NOMO-1 treated with DMSO at 0.1 percent for 48 hours (cell line): ENCODE results near the gene RASSF8.

Experiments used
- DNase-seq: peaks from one replicate; lab custom pipeline; 2025; ENCODE audit not compliant: unreplicated experiment; lab: John Stamatoyannopoulos, UW

The RASSF8 gene

DNA sequence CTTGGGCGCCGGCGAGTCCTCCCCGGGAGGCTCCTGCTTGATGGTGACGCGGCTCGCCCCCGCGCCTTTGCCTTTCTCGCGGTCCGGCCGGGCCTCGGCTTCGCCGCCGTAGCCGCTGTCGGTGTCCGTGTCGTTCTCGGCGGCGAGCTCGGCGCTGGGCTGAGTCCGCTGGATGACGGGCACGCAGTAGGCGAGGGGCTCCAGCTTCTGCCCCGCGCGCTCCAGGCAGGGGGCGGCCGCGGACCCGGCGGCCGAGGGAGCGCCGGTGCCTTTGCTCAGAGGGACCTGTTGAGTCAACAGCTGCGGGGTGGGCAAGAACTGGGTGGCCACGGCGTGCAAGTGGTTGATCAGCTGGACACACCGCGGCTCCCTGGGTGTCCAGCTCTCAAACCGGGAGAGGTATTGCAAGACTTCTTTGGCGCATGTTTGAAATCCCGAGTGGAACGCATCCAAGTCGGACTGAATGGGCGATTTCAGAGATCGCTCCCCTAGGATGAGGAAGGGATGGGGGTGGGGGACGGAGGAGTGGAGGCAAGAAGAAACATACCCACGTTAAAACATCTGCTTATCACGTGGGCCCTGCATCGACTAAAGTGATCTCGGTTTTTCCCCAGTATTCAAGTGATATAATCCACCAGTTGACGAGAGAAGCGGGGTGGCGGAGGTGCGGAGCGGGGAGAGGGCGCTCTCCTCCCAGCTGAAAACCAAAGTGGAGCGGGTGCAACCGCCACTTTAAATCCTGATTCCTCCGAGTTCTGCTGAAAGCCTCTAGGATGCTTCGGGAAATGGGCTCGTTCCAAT lies 164.4 kb downstream of the RASSF8 start:
- DNase-seq, result no peak

DNA sequence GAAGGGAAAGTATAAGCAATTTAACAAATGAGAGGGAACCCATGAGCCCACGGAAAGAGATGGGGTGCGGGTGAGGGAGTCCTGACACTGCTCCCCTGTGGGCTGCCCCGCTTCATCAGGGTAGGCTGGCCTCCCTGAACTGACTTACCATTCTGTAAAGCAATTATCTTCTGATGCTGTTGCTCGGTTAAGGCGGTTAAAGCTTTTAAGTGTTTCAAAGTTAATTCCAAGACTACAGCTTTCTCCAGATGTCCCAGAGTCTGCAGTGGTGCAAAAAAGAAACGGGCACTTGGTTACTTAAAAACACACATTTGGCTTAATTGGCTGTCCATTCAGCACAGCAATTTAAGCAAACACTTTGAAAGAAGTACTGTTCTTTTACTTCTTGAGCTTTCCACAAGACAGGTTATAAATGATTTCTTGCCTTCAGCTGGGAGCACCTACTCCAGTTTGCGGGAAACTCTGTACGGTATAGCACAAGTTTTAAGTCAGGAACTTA lies 165.0 kb downstream of the RASSF8 start:
- no peak for DNase-seq

DNA sequence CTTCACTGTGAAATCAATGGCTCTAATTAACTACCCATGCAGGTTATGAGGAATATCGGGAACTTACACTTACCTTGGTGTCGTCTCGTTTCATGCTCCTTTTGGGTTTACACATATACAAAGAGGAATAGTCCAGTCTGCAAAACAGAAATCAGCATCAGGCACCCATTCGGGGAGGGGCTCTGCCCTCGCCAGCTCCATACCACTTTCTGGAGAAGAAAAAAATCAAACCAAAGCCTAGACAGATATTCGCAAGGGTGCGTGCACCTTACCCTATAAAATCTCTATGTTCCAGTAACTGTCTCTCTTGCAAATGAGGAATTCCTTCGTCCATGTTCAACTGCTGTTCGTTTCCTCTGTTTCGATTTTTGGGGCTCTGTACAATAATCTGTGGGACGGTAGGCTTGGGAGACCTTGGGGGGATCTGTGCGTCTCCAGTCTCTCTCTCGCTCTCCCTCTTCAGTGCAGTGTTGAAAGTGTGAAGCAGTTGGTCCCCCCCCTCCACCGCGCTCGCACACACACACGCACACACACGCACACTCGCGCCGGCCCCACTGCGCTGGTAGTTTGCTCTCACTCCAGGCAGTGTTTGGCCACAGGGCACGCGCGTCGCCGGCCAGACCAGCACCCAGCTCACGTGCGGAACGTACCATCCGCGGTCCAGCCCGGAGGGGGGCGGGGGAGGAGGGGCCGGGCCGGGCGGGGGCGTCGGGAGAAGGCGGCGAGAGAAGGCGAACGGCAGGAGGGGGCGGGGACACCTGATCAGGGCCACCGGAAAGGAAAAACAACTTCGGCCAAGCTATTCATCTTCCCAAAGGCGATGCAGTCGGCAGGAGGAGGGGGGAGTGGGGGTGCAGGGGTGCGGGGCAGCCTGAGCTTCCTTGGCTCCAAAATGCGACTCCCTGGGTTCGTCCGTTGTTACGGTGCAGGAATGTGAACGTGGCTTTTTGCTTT lies 166.2 kb downstream of the RASSF8 start, which contains the start of gene BHLHE41:
TSS of gene BHLHE41 (minus strand) at position 592 of the 954 bp plus-strand sequence. CDS start at position 334, 258 bp downstream.
- DNase-seq, result no peak

DNA sequence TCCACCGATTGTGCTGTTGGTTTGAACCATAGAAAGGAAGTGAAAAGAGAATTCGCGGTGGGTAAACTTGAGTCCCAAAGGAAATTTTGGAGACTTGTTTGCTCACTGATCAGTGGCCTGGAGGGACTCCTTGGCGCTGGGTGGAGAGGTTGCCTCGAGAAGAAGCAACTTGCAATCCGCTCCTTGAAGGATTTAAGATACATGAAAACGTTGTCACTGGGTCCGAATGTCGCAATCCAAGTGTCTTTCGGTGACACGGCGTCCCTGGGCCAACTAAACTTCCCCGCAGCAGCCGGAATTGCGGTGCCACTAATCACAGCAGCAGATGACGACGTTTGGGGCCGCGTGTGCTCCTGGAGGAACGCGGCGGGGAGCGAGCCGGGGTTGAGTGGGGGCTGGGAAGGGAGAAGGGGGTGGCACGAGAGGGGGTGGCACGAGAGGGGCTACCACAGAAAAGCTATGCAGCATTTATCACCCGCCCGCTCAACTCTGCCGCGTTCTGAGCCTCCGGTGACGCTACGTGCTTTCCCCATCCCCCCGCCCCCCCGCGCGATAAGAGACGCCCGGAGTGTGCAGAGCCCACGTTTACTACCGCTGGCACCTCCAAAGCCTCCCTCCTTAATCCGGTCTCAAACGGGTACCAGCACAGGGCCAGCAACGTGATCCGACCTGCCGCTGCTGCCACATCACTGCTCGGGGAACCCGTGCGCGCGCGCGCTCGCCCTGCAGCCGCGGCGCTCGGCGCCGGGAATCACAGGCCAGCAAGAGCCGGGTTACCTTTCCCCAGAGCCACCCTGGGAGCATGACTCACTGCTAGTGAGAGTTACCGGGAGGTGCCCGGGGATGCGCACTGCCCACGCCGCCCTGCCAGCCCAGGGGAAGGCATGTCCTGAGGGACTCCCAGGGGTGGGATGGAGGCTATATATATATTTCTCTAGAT lies 167.2 kb downstream of the RASSF8 start:
- DNase-seq, result peak; percentile 31

DNA sequence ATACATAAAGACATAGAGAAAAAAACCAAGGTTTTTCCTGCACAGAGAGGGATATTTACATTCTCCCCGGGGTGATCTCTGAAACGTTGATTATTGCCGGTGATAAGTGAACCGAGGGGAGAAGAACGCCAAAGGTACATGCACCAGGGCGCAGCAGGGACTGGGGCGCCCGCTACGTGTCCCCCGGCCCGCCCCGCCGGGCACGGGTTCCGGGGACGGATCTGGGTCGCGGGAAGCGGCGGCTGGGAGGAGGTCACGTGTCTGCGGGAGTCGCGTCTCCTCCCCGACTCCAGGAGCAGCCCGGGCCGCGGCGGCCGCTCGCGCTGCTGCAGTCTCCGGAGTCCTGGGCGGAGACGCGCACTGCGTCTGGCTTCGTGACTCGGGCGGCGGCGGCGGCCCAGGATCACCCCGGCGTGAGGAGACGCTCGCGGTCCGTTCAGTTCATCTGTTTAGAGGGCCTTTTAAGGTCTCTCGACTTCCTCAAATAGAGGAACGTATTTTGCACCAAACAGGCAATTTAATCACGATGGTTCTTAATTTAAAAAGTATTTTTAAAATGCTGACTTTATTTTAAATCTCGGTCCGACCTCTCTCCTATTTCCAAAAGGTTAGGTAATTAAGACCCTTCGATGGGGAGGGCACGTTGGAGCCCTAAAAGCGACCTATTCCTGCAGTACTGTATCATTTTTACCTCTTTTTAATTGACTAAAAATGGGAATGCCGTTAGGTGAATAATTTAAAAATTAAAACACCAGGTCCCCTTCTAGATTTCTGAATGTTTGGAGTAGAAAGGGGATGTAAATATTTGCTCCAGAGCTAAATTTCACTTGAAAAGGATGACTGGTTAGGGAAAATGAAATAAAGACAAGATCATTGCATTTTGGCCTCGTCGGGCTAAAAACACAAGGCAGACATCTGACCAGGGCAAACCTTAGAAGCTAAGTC lies 168.1 kb downstream of the RASSF8 start:
- DNase-seq, result peak; percentile 63

DNA sequence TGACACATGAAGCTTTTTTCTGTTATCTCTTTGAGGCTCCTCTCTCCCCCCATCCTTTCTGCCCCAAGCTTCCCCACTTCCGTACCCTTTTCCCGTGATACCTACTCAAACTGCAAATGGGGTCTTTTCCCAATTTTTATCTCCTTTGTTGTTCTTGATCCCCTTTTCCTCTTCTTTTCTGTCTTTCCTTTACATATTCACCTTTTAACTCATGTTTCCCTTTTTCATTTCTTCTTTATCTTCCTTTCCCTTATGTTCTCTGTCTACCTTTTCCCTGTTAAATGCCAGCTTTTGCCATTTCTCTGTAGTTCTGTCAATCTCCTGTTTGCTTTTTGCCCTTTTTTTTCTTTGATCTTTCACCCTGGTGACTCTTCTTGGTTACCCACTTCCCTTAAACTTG lies 168.9 kb downstream of the RASSF8 start:
- DNase-seq, result no peak

DNA sequence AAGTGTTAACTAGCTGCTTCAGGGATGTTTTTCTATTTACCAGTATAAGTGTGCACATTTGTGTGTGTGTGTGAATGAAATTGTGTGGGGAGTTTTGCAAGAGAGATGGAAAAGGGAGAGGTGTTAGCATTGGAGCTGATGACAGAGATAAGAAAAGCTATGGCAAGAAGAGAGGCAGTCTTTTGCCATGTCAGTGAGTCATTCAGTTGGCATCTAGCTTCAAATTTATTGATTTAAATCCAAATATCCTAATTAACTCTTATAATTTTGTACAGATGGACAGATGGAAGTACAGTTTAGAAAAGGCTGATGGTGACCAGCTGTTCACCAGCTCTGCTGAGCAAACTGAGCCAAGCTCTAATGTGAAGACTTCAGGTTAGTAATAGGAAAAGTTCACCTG lies 169.7 kb downstream of the RASSF8 start:
- DNase-seq, result no peak
